Progenitor cell of endocrine pancreas (in vitro differentiated cells): ENCODE data around the gene ANKRD65. TPM values are rescaled to one million over a fixed set of nuclear protein-coding genes. Genes with fewer than 3 reads are reported as not detected.

Experiments
- DNase-seq: peaks from one replicate; pipeline ENCODE4 v3.0.0; 2021; ENCODE audit warnings: low spot score; ENCODE audit not compliant: unreplicated experiment
- H3K27ac Mint-ChIP-seq: 2 replicates; pipeline ENCODE4 v1.8.0; 2021; ENCODE audit warnings: mild to moderate bottlenecking, moderate library complexity, mixed read lengths
- H3K27me3 Mint-ChIP-seq: 2 replicates; pipeline ENCODE4 v1.8.0; 2021; ENCODE audit warnings: mixed read lengths
- H3K36me3 Mint-ChIP-seq: 2 replicates; pipeline ENCODE4 v1.8.0; 2022; ENCODE audit warnings: mixed read lengths; ENCODE audit not compliant: insufficient read depth
- H3K4me1 Mint-ChIP-seq: 2 replicates; pipeline ENCODE4 v1.8.0; 2021; ENCODE audit warnings: low read depth, mixed read lengths
- H3K4me3 Mint-ChIP-seq: 2 replicates; pipeline ENCODE4 v1.8.0; 2021; ENCODE audit warnings: low read depth, mild to moderate bottlenecking, moderate library complexity, mixed read lengths
- H3K9me3 Mint-ChIP-seq: 2 replicates; pipeline ENCODE4 v1.8.0; 2021; ENCODE audit warnings: low read depth, mixed read lengths
- CTCF ChIP-seq: fragments of 200-600 bp; sonication (generic); IDR thresholded peaks from one replicate; pipeline ENCODE4 v1.5.0; 2021; ENCODE audit warnings: antibody characterized with exemption, mild to moderate bottlenecking; ENCODE audit not compliant: unreplicated experiment
- total RNA-seq: library from RNA; stranded (reverse); gene quantifications from 2 replicates; pipeline ENCODE4 v1.2.1, GENCODE V29; 2021

ANKRD65 gene
- total RNA-seq, 1 donor from 2014 or later: 15.1 TPM

GRCh38 chr1:1427106-1427819 is 6.2 kb upstream of the ANKRD65 start:
- DNase-seq: no peak
- Mint-ChIP-seq H3K4me1 (peaks cover 15% of the 10 kb centered on the region), H3K27ac (no peak overlapping the region), H3K36me3 (no peaks in the 10 kb centered on the region), H3K4me3 (no peak overlapping the region), H3K27me3 (peaks cover 6% of the 10 kb centered on the region), H3K9me3 (no peaks in the 10 kb centered on the region)
- no peak for TF ChIP-seq CTCF

DNA sequence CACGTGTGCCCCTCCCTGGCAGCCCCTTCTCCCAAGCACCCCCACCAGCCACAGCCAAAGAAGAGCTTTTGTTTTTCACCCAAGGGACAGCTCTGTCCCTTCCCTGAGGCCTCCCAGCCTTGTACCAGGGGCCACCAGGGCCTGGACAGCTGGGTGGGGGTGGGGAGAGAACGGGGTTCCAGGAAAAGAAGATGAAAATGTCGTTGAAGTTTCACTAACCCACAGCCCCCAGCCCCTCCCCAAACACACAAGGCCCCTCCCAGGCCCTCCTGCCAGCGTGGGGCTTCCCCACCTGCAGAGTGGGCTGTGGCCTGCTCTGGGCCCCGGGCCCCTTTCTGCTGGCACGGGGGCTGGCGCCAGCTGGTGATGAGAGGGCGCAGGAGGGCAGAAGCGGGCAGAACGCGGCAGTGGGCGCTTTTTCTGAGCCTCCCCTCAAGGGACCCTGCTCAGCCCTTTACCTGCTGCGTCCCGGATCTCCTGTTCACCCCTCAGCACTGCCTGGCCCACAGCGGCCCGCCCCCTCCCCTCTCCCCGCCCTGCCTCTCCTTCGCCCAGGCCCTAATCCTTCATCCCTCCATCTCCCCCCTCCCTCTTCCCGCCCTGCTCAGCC is 5.5 kb upstream of the ANKRD65 start:
- no peak for TF ChIP-seq CTCF
- no peak for DNase-seq
- Mint-ChIP-seq H3K27ac (no peak overlapping the region), H3K27me3 (peaks cover 6% of the 10 kb centered on the region), H3K9me3 (no peaks in the 10 kb centered on the region), H3K4me1 (peaks cover 15% of the 10 kb centered on the region), H3K4me3 (peak overlapping the region; percentile 16), H3K36me3 (no peaks in the 10 kb centered on the region)

GRCh38 chr1:1425753-1426495 is 4.8 kb upstream of the ANKRD65 start:
- no peaks in the 10 kb centered on the region for H3K9me3 Mint-ChIP-seq
- H3K27ac Mint-ChIP-seq: no peak overlapping the region
- no peak for TF ChIP-seq CTCF
- H3K4me1 Mint-ChIP-seq: peaks cover 16% of the 10 kb centered on the region
- H3K4me3 Mint-ChIP-seq: peak overlapping the region; percentile 16
- no peaks in the 10 kb centered on the region for H3K36me3 Mint-ChIP-seq
- no peak for DNase-seq
- peaks cover 6% of the 10 kb centered on the region for H3K27me3 Mint-ChIP-seq

DNA sequence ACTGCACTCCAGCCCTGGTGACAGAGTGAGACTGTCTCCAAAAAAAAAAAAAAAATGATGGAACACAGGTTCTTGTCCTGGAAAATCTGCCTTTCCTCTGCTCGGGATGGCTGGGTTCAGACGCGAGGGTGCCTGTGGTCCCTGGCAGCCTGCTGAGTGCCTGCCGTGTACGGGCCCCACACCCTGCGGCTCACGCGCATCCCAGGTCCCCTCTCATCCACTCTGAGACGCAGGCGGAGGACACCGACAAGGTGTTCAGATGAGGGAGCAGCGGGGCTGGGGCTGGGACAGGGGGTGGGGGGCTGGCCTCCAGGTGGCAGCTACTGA is 4.3 kb upstream of the ANKRD65 start:
- peaks cover 6% of the 10 kb centered on the region for H3K27me3 Mint-ChIP-seq
- H3K27ac Mint-ChIP-seq: no peak overlapping the region
- no peak for DNase-seq
- no peaks in the 10 kb centered on the region for H3K9me3 Mint-ChIP-seq
- H3K36me3 Mint-ChIP-seq: no peaks in the 10 kb centered on the region
- peaks cover 16% of the 10 kb centered on the region for H3K4me1 Mint-ChIP-seq
- no peak for TF ChIP-seq CTCF
- no peak overlapping the region for H3K4me3 Mint-ChIP-seq

GRCh38 chr1:1424707-1425106 is 3.6 kb upstream of the ANKRD65 start:
- Mint-ChIP-seq H3K9me3 (no peaks in the 10 kb centered on the region), H3K36me3 (no peaks in the 10 kb centered on the region), H3K4me3 (no peak overlapping the region), H3K27ac (peak overlapping the region; percentile 52), H3K4me1 (peaks cover 13% of the 10 kb centered on the region), H3K27me3 (peaks cover 6% of the 10 kb centered on the region)
- no peak for DNase-seq
- TF ChIP-seq CTCF: no peak
